AG08395 (cell line): ENCODE results near the gene CFAP52.
A peak's percentile ranks its signal among the peaks of the same experiment; 100 is the strongest.
"Not testable (repeated sequence)": the region's sequence is repeated elsewhere in the genome, so short reads cannot be mapped to it uniquely, and the experiment has no call there.

Source experiments
- DNase-seq: peaks from one replicate; pipeline ENCODE4 v3.0.0; 2012; ENCODE audit warnings: mixed read lengths, low spot score

Gene CFAP52

DNA sequence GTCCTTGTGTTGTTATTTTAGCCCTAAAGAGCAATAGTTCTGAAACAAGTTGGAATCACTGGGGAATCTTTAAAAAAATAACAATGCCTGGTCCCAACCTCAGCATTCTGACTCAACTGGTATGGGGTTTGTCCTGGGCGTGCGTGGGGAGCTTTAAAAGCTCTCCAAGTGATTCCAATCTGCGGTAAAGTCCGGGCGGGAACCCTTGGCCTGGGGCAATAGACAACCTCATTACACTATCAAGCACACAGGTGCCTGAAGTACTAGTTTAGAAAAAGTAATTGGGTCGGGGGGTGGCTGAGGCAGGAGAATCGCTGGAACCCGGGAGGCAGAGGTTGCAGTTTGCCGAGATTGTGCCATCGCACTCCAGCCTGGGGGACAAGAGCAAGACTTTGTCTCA lies 5.2 kb upstream of the CFAP52 start:
- DNase-seq = no peak

DNA sequence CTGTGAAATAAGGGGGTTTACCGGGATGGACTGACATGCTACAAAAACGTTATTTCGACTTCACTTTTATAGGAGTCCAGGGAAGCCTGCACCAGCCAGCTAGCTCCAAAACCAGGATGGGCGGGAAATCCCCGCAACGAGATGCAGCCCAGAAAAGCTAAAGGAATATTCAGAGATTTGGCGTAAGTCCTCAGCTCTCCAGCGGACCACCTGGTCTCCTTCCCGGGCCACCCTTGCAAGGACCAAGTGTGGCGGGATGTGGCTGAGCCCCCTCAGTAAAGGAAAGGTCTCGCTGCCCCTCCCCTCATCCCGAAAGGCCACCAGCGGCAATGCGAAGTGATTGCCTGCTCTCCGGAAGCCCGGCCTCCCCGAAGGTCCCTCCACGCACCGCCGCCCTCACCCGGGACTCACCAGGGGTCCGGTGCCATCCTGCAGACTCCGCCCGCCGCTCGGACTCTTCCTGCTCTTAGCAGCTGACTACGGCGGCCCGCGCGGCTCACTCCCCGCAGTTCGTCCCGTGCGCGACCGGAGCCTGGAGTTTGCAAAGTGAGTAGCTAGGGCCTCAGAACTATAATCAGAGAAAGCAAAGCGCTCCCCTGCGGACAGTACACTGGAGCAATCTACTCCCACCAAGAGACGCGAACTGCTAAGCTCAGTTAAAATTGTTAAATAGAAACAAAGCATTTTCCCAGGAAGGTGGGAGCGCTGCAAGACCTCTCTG lies 901 bp upstream of the CFAP52 start, which contains the start of gene STX8:
TSS of gene STX8 (minus strand) at position 440 of the 721 bp plus-strand sequence. CDS start at position 428, 12 bp downstream.
- peak; percentile 90 for DNase-seq

DNA sequence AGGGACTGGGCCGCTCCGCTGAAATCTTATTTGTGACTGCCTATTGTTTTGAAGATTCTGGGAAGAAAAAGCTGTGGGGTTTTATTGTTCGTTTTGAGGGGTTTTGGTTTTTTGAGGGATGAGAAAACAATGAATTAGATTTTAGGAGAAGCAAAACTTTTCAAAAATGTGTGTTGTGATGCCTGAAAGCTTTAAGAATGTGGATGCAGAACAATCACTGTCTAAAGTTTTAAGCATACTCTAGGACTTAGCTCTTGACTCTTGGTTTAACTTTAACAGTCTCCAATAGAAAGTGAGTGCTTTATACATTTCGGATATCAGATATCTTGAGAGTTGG lies 899 bp downstream of the CFAP52 start:
- DNase-seq = no peak

DNA sequence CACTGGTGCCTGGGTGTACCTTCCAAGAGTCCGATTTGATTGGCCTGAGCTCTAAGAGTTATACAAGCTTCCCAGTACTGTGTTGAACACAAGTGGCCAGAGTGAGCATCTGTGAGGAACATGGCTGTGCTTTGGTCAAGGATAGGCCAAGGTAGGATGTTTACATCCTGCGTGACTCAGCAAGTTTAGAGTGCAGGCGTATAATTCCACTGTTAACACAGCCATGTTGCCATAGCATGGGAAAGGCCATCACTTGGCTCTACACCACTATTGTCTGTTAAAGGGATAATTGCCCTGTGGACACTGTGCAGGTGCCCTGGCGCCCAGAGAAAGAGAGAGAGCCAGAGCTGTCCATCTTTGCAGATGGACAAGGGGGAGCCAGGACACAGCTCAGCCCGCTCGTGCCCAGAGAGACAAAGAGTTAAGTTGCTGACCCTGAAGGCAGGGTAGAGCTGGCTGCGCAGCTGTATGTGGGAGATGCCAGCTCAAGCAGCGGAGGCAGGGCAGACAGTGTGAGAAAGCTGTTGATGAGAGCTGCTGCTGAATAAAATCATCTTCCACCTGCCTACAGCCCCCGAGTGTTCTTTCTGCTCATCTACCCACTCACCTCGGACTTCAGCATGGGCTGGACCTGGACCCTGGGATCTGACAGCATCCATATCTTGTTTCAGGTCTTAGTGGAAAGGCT lies 11.7 kb downstream of the CFAP52 start:
- DNase-seq = no peak

DNA sequence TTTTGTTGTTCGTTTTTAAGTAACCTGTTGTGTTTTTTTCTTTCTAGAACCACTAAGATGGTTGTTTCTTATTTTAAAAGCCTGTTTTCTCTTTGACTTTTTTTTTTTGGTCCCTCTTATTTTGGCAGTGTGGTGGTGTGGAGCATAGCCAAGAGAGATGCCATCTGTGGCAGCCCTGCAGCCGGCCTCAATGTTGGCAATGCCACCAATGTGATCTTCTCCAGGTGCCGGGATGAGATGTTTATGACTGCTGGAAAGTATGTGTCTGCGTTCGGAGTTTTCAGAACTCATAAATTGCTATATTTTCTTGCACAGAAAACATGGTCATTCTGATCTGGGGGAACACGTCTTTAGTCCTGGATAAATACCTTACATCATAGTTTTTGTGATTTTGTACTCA lies 17.6 kb downstream of the CFAP52 start:
- no peak for DNase-seq

DNA sequence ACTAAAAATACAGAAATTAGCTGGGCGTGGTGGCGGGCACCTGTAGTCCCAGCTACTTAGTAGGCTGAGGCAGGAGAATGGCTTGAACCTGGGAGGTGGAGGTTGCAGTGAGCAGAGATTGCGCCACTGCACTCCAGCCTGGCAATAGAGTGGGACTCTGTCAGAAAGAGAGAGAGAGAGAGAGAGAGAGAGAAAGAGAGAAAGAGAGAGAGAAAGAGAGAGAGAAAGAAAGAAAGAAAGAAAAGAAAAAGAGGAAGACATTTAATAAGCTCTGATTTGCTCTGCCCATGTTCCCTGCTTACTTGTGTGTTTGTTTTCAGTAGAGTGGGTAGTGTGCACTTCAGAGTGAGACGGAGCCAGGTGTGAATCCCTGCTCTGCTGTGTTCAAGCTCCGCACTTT lies 21.2 kb downstream of the CFAP52 start:
- DNase-seq = not testable (repeated sequence)

DNA sequence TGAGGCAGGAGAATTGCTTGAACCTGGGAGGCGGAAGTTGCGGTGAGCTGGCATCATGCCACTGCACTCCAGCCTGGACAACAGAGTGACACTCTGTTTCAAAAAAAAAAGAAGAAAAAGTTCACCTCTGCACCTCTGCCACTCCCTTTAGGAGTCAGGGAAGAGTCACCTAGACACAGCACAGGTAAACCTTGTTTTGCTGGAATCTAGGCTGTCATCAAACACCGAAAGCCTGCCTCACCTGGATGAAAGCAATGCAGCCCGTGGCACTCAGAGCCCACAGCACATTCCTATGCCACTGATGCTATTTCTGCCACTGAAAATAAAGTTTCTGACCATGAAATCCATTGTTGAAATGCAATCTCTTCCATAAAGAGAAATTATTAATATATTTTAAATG lies 22.2 kb downstream of the CFAP52 start:
- DNase-seq = no peak

DNA sequence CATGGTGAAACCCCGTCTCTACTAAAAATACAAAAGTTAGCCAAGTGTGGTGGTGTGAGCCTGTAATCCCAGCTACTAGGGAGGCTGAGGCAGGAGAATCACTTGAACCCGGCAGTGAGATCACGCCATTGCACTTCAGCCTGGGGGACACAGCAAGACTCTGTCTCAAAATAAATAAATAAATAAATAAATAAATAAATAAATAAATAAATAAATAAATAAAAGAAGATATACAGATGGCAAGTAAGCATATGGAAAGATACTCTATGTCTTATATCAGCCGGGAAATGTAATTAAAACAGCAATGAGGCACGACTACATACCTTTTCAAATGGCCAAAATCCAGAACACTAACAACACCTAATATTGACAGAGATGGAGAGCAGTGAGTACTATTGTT lies 28.1 kb downstream of the CFAP52 start:
- DNase-seq = not testable (repeated sequence)

DNA sequence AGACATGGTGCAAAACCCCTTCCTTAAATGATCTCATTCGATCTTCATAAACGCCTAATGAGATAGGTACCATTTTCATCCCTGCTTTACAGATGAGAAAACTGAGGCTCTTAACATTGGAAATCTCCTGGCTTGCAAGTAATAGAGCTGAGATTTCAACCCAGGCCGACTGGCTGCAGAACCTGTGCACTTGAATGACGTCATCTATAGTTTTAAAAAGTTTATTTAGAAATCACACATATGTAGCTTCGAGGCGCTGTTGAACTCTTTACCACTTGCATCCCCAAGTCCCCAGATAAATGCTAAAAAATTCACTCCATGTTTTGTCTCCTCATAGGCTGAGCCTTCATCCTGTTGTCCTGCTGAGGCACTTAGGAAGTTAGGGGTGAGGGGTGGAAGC lies 30.0 kb downstream of the CFAP52 start:
- DNase-seq = no peak

DNA sequence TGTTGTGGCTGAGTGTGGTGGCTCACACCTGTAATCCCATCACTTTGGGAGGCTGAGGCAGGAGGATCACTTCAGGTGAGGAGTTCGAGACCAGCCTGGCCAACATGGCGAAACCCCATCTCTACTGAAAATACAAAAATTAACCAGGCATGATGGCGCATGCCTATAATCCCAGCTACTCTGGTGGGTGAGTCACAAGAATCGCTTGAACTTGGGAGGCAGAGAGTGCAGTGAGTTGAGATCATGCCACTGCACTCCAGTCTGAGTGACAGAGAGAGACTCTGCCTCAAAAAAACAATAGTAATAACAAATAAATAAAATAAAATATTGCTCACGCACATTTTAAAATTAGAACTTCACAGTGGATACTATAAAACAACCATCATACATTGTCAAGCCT lies 30.6 kb downstream of the CFAP52 start:
- DNase-seq = not testable (repeated sequence)

DNA sequence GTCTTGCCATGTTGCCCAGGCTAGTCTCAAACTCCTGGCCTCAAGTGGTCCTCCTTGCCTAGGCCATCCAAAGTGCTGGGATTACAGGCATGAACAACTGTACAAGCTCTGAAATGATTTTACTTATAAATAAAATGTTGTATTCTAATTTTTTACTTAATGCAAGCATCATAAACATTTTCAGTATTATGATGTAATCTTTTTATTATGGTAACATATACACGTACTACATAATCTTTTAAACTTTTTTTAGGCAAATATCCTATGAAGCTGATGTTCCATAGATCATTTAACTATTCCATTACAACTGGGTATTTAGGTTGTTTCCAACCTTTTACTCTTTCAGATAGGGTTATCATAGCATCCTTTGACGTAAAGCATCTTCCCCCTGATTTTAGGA lies 35.1 kb downstream of the CFAP52 start:
- no peak for DNase-seq

DNA sequence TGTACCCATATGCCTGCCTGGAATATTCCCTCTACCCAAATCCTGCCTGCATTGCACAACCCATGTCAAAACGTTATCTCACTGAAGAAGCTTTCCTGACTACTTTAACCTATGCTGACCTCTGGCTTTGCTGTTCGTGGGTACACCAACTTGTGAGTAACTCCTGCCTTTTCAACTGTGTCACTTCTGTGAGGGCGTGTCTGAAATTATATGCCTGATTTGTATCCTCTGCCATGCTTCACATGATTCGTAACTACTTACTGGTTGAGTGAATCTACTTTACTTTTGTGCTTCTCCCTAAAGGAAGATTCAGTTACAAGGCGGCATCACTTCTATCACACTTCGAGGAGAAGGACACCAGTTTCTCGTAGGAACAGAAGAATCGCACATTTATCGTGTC lies 35.6 kb downstream of the CFAP52 start:
- DNase-seq = no peak

DNA sequence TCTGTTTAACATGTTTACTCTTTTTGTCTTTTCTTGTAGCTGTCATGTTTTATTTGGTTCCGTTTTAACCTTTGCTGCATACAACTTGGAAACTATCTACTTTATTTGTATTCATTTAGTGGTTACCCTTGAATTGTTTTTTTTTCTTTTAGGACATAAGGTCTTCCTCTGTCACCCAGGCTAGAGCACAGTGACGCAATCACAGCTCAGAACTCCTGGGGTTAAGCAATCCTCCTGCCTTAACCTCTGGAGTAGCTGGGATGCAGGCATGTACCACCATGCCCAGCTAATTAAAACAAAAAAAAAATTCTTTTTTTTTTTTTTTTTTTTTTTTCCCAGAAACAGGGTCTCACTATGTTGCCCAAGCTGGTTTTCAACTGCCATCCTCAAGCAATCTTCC lies 39.0 kb downstream of the CFAP52 start:
- no peak for DNase-seq

DNA sequence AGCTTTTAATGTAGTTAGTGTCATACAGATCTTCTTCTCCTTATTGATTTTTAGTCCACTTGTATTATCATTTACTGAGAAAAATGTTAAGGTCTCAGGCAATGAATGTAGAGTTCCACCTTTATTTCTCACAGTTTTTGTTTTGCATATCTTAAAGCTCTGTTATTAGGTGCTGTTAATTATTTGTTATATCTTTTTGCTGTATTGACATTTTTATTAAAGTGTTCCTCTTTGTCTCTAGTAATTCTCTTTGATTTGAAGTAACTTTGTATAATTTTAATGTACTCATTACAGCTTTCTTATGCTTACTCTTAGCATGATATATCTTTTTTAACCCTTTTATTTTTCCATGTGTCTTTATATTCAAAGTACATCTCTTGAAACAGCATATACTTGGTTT lies 46.5 kb downstream of the CFAP52 start:
- DNase-seq = no peak

DNA sequence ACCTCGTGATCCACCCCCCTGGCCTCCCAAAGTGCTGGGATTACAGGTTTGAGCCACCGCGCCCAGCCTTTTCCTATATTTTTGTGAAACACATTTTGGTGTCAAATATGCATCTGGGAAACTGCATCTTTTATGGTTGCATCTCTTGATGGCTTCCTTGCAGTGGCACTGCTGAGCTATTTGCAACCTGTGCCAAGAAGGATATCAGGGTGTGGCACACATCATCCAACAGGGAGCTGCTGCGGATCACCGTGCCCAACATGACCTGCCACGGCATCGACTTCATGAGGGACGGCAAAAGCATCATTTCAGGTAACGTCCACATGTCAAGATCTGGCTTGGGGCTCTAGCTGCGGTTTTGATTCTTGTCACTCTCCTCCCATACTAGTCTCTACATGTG lies 52.1 kb downstream of the CFAP52 start:
- no peak for DNase-seq

DNA sequence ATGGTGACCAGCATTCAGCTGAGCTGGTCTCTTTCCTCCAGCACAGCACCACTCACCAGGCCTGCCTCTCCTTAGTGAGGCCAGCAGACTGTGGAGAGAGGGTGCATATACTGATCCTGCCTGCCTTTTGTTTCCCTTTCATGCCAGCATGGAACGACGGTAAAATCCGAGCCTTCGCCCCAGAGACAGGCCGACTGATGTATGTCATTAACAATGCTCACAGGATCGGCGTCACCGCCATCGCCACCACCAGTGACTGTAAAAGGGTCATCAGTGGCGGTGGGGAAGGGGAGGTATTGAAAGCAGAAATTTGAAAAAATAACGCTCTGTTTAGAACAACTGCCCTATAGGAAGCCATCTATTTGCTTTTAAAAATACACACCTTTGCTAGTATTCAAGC lies 56.3 kb downstream of the CFAP52 start:
- no peak for DNase-seq

DNA sequence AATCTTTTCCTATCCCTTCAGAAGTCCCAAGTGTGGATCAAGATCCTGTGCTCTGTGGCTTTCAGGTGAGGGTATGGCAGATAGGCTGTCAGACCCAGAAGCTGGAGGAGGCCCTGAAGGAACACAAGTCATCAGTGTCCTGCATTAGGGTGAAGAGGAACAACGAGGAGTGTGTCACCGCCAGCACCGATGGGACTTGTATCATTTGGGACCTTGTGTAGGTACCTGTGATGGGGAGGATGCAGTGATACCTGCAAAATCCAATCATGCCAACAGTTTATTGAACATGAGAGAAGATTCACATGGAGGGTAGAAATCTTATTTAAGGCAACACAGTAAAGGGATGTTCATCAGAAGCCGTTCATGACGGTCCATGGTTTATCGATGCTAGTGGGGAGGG lies 58.9 kb downstream of the CFAP52 start:
- DNase-seq = no peak

DNA sequence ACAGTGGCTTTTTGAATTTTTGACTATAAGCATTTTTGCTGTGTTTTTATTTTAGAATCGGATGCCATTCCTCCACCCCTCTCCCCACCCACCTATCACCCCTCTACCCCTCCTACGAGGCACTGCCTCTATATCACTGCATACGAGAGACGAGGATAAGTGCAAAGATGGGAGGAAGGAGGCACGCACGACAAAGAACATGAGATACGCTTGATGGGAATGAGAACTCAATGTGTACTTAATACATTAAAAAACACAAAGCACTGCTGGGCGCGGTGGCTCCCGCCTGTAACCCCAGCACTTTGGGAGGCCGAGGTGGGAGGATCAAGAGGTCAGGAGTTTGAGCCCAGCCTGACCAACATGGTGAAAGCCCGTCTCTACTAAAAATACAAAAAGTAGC lies 60.1 kb downstream of the CFAP52 start:
- no peak for DNase-seq

DNA sequence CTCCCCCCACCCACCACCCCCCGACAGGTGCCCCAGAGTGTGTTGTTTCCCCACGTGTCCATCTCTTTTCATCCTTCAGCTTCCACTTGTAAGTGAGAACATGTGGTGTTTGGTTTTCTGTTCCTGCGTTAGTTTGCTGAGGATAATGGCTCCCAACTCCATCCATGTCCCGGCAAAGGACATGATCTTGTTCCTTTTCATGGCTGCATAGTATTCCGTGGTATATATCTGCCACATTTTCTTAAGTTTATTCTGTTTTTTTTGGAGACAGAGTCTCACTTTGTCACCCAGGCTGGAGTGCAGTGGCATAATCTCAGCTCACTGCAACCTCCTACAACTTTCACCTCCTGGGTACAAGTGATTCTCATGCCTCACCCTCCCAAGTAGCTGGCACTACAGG lies 63.9 kb downstream of the CFAP52 start:
- DNase-seq = not testable (repeated sequence)

DNA sequence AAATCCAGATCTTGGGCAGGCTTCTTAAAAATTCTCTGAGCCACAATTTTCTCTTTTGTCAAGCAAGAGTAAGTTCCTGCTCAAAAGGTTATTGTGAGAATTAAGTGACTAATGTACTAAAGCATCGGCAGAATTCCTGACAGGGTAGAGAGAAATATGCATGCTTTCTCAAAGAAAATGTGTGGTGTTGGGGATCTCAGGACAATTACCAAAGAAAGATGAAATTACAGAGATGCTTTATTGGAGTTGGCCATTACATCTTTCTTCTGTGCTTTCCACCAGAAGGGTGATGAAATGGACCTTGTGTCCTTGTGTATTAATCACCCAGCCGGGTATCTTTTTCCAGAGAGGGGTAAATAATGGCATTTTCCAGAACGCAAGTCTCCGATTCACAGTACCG lies 67.2 kb downstream of the CFAP52 start:
- DNase-seq = no peak

DNA sequence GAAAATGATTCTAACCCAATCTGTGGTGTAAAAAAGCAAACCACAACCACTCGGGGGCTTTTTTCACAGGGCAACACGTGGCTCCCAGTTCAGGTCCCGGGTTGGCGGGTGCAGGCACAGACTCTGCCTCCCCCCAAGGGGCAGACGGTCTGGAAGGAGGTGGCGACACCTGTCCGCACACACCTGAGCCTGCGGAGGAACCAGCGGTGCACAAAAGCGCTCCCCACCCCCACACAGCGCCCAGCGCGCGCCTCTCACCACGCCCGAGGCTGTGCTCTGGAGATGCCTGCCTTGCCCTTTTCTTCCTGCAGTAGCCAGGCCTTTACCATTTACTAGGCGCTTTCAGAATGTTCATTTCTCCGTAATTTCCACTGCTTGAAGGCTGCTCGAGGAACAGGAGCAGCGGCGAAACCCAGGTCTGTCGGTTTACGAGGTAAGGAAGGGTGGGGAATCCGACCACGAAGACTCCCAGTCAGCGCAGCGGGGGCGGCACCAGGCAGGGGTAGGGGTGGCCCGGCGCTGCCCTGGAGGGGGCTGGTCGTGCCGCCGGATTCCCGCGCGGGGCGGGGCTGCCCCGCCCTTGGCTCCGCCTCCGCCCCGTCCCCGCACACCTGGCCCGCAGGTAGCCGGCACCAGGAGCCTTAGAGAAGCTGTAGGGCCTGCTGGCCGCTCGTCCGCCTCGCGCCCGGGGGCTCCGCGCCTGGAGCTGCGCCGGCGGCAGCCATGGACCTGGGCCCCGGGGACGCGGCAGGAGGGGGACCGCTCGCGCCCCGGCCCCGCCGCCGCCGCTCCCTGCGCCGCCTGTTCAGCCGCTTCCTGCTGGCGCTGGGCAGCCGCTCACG lies 68.7 kb downstream of the CFAP52 start, which contains the start of gene USP43:
TSS of gene USP43 (plus strand) at position 608 of the 842 bp plus-strand sequence. CDS start at position 724, 116 bp downstream.
- DNase-seq = no peak

DNA sequence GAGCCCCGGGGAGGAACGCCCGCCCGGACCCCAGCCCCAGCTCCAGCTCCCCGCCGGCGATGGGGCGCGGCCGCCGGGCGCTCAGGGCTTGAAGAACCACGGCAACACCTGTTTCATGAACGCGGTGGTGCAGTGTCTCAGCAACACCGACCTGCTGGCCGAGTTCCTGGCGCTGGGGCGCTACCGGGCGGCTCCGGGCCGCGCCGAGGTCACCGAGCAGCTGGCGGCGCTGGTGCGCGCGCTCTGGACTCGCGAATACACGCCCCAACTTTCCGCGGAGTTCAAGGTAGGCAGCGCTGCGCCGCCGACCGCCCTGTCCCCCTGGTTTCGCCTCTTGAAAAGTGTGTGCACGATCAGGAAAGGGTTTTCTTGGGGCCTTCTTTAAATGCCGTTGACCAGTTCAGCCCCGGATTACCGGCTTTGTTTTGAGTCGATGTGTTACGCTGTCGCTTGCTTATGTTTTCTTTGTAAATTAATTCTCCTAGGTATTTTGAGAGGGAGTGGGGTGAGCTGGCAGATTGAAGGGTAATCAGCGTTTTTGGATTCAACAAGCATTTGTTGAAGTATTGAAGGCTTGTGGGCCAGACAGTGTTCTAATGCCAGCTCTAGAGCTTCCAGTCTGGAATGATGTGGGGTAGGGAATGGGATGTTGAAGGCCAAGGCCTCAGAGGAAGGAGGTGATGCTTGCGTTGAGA lies 69.6 kb downstream of the CFAP52 start:
- no peak for DNase-seq
